GM10248 (cell line): ENCODE data around the gene IFNAR2.

ENCODE experiments used
- CTCF ChIA-PET: fragments of 300-600 bp; sonication (Branson Sonifier 250); formaldehyde crosslinking; extraction: SDS; loops from one replicate; lab custom pipeline; 2021; ENCODE audit warnings: antibody characterized with exemption; lab: Yijun Ruan, JAX
- POLR2A ChIA-PET: fragments of 350-650 bp; sonication (Branson Sonifier 250); formaldehyde crosslinking; extraction: SDS; loops from one replicate; lab custom pipeline; 2020; ENCODE audit warnings: antibody characterized with exemption; lab: Yijun Ruan, JAX
- DNase-seq: peaks from one replicate; pipeline ENCODE4 v3.0.0; 2012; ENCODE audit errors: extremely low spot score
- TF ChIP-seq, protein P1 (sequence below): IDR thresholded peaks from 2 replicates; pipeline ENCODE4 v1.5.1; 2012; ENCODE audit warnings: mild to moderate bottlenecking, low read depth; ENCODE audit errors: extremely low read depth, missing control alignments, control extremely low read depth

Gene IFNAR2

DNA sequence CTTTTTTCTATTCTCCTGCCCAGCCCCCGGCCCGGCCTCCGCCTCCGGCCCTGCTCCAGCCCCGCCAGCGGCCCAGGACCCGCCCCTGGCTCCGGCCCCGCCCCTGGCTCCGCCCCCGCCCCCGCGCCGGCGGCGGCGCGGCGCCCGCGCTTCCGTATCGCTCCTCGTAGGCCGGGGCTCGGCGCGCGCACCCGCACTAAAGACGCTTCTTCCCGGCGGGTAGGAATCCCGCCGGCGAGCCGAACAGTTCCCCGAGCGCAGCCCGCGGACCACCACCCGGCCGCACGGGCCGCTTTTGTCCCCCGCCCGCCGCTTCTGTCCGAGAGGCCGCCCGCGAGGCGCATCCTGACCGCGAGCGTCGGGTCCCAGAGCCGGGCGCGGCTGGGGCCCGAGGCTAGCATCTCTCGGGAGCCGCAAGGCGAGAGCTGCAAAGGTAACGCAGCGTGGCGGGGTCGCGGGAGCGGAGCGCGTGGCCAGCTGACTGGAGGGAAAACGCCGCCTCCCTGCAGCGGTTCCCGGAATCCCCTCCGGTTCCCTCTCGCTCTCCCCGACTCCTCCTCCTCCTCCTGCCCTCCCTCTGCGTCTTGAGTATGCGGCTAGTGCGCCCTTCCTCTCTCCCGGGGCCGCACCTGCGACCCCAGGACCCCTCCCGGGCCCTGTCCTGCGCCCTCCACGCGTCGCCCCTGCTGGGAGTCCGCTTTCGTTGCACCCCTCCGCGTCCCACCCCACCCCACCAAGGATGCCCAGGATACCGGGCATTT, at the start of gene IFNAR2:
Gene IFNAR2 (plus strand): TSS at position 155 of the 761 bp plus-strand sequence. CDS start 11,985 bp downstream, outside the sequence.
- ChIA-PET POLR2A (no interaction called here), CTCF (interaction anchor here (1.0 to 2.0 kb wide), 4 partner anchors 10 to 222 kb away, joined by 3 to 4 read pairs (median 4); no protein-coding TSS in a partner anchor)
- TF ChIP-seq, protein P1, sequence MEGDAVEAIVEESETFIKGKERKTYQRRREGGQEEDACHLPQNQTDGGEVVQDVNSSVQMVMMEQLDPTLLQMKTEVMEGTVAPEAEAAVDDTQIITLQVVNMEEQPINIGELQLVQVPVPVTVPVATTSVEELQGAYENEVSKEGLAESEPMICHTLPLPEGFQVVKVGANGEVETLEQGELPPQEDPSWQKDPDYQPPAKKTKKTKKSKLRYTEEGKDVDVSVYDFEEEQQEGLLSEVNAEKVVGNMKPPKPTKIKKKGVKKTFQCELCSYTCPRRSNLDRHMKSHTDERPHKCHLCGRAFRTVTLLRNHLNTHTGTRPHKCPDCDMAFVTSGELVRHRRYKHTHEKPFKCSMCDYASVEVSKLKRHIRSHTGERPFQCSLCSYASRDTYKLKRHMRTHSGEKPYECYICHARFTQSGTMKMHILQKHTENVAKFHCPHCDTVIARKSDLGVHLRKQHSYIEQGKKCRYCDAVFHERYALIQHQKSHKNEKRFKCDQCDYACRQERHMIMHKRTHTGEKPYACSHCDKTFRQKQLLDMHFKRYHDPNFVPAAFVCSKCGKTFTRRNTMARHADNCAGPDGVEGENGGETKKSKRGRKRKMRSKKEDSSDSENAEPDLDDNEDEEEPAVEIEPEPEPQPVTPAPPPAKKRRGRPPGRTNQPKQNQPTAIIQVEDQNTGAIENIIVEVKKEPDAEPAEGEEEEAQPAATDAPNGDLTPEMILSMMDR, result no peak
- peak; percentile 95 for DNase-seq

DNA sequence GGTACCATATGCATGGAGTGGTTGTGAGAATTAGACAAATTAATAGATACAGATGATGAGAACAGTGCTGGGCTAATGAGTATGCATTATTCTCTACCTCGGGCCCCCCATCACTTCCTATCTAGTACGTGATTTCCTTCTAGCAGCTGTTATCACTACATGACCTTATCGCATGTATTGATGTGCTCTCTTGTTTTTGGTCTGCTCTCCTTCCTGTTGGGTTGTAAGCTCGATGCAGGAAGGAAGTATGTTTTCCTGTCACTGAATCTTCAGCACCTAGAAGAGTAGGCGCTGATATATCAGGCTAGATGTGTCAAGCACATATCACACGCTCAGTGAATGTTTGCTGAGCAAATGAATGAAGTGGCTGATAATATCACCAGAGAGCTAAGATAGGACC, 43.9 kb upstream of the IFNAR2 start:
- ChIA-PET POLR2A (no interaction called here), CTCF (interaction anchor here (1.1 to 5.5 kb wide), 2 partner anchors 11 to 533 kb away, joined by 3 to 35 read pairs; no protein-coding TSS in a partner anchor)
- TF ChIP-seq, protein P1, result no peak

DNA sequence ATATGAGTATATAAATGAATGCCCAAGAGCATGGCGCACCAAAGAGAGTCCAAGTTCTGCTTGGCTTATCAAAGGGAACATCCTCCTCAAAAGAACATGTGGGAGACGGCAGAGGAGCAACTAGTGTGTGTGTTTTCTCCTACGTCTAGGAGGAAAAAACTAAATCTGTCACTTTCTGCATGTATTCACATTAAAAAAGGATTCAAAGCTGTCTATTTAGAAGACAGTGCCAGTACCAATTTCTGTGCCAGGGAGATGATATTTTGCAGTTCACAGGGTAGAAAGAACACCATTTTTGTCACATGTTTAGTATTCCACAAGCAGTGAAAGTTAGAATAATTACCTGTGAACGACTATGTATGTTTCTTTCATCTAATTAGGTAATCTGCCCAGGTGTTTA, 42.5 kb upstream of the IFNAR2 start:
- DNase-seq, result no peak
- POLR2A ChIA-PET, result interaction anchor here (0.7 kb wide), 1 partner anchor 212 kb away, joined by 7 read pairs; no protein-coding TSS in a partner anchor
- TF ChIP-seq, protein P1, result no peak
- CTCF ChIA-PET, result interaction anchor here (5.5 kb wide), 1 partner anchor 9 kb away, joined by 35 read pairs; no protein-coding TSS in a partner anchor

More for the DNA sequence above, 43.9 kb upstream of the IFNAR2 start:
- no peak for DNase-seq

DNA sequence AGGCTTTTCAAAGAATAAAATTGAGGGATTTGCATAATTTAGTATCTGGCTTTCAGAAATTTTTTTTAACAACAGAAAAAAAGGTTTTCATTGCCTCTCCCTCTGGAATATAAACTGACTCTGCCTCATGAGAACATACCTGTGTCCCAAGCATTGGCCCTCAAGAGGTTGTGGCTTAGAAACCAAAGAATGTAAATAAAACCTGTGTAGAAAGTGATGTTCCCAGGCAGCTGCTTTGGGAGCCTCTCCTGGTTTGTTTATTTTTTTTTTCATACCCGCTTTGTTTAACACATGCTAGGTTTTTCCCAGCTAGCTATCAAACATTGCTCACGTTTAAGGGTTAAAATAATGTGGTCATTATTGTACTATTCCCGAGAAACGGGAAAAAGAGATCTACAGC, 40.5 kb upstream of the IFNAR2 start:
- DNase-seq, result no peak
- ChIA-PET POLR2A (no interaction called here), CTCF (no interaction called here)

DNA sequence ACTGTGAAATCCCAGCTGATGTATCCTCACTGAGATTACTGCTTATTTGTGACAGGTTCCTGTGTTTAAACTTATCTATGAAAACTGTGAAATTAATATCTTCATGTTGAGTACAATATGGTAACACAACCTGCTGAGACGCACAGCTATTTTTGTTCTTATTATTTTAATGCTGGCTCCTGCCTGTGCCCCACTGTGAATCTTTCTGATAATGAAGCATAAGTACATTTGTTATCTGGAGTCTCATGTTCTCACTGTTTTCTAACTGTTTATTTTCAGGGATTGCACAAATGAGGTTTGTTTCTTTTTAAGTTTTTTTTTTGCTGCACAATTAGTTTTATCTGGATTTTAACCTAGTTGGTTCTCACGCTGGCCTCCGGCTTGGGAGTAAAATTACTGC, 39.9 kb upstream of the IFNAR2 start:
- no peak for DNase-seq
- POLR2A ChIA-PET, result interaction anchor here (0.6 kb wide), 1 partner anchor 217 kb away, joined by 5 read pairs; no protein-coding TSS in a partner anchor
- TF ChIP-seq, protein P1, result no peak
- CTCF ChIA-PET, result no interaction called here

More for the DNA sequence above, 40.5 kb upstream of the IFNAR2 start:
- TF ChIP-seq, protein P1, result no peak

DNA sequence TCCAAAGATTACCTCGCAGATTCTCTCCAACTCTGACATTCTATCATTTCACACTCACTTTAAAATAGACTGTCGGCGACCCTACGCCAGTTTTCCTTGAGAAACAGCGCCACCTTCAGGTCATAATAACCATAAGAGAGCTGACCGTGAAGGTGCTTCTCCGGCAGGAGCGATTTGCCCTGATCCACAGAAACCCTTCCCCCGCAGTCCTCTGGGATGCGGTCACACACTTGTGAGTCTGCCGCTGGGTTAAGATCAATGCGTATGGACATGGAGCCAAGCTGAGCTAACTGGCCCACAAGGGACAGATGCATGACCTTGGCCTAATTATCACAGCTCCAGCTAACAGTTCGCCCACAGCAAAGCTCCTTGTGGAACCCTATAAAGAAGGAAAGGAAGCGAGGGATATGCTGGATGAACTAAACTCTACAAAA, 32.8 kb upstream of the IFNAR2 start:
- TF ChIP-seq, protein P1, result peak; percentile 64
- DNase-seq, result peak; percentile 49
- ChIA-PET POLR2A (no interaction called here), CTCF (interaction anchor here (0.6 to 3.7 kb wide), 92 partner anchors 8 to 822 kb away, joined by 3 to 74 read pairs (median 4); partner anchors contain the start of gene IFNAR1)
